MV-4-11 (cell line): Measurements from ENCODE around the gene OR6Q1.
A peak's percentile ranks its signal among the peaks of the same experiment; 100 is the strongest.
"Not testable (repeated sequence)": the region's sequence is repeated elsewhere in the genome, so short reads cannot be mapped to it uniquely, and the experiment has no call there.

Source experiments
- DNase-seq: peaks from one replicate; lab custom pipeline; 2025; lab: John Stamatoyannopoulos, UW

Gene OR6Q1

GRCh38 chr11:58030653-58031052, at the start of gene OR6Q1:
TSS of gene OR6Q1 (plus strand) at chr11:58030953. CDS start at chr11:58030953, 0 bp downstream.
- DNase-seq = no peak

GRCh38 chr11:57981536-57981935, 49.2 kb upstream of the OR6Q1 start:
- DNase-seq = no peak

GRCh38 chr11:57982776-57983175, 48.0 kb upstream of the OR6Q1 start:
- no peak for DNase-seq

- DNase-seq = no peak
Measured at GRCh38 chr11:57983191-57983590, 47.6 kb upstream of the OR6Q1 start.

- not testable (repeated sequence) for DNase-seq
Measured at GRCh38 chr11:57999523-57999922, 31.2 kb upstream of the OR6Q1 start.

GRCh38 chr11:58000021-58000420, 30.7 kb upstream of the OR6Q1 start:
- not testable (repeated sequence) for DNase-seq

- DNase-seq = no peak
Measured at GRCh38 chr11:58000699-58001098, 30.1 kb upstream of the OR6Q1 start.

GRCh38 chr11:58003036-58003435, 27.7 kb upstream of the OR6Q1 start:
- no peak for DNase-seq

- no peak for DNase-seq
Measured at GRCh38 chr11:58003591-58003990, 27.2 kb upstream of the OR6Q1 start.

- DNase-seq = peak; percentile 45
Measured at GRCh38 chr11:58004664-58005063, 26.1 kb upstream of the OR6Q1 start.

- DNase-seq = no peak
Measured at GRCh38 chr11:58006940-58007339, 23.8 kb upstream of the OR6Q1 start.

- no peak for DNase-seq
Measured at GRCh38 chr11:58011771-58012170, 19.0 kb upstream of the OR6Q1 start.

GRCh38 chr11:58023435-58023931, 7.3 kb upstream of the OR6Q1 start, which contains the start of gene OR9Q1:
TSS of gene OR9Q1 (plus strand) at chr11:58023881. CDS start at chr11:58179445, 155,564 bp downstream.
- no peak for DNase-seq

GRCh38 chr11:58024601-58025091, 6.1 kb upstream of the OR6Q1 start:
- no peak for DNase-seq

GRCh38 chr11:58027341-58027740, 3.4 kb upstream of the OR6Q1 start:
- DNase-seq = no peak

- peak; percentile 84 for DNase-seq
Measured at GRCh38 chr11:58028687-58029411, 1.9 kb upstream of the OR6Q1 start.

- DNase-seq = no peak
Measured at GRCh38 chr11:58034471-58034870, 3.7 kb downstream of the OR6Q1 start.

GRCh38 chr11:58039589-58039988, 8.8 kb downstream of the OR6Q1 start:
- no peak for DNase-seq

- DNase-seq = no peak
Measured at GRCh38 chr11:58043379-58043778, 12.6 kb downstream of the OR6Q1 start.

GRCh38 chr11:58046231-58046630, 15.5 kb downstream of the OR6Q1 start:
- DNase-seq = no peak

- DNase-seq = peak; percentile 30
Measured at GRCh38 chr11:58047818-58048217, 17.1 kb downstream of the OR6Q1 start.

GRCh38 chr11:58055806-58056401, 25.2 kb downstream of the OR6Q1 start:
- DNase-seq = no peak

- DNase-seq = no peak
Measured at GRCh38 chr11:58057481-58057880, 26.7 kb downstream of the OR6Q1 start.
